IMR-90 (cell line): Measurements from ENCODE around the gene LRP1B. TPM values are rescaled to one million over a fixed set of nuclear protein-coding genes. Genes with fewer than 3 reads are reported as not detected.

Experiments used
- ATAC-seq: fragments of 200-7000 bp; cut with Tn5 transposase; 2 replicates; pipeline ENCODE4 v1.9.1; 2020; ENCODE audit warnings: low read depth, mild to moderate bottlenecking, moderate library complexity
- BruUV-seq: library from RNA; stranded (reverse); fragments of 400-500 nt; replicated peaks from 2 replicates; lab custom pipeline; 2021; lab: Mats Ljungman, UMichigan
- CTCF ChIA-PET: fragments of 300-600 bp; formaldehyde crosslinking; extraction: SDS; loops from one replicate; lab custom pipeline; 2021; ENCODE audit warnings: antibody characterized with exemption; lab: Yijun Ruan, JAX
- POLR2A ChIA-PET: fragments of 300-600 bp; sonication (Branson Sonifier 250); formaldehyde crosslinking; loops from one replicate; lab custom pipeline; 2022; ENCODE audit warnings: antibody characterized with exemption; ENCODE audit not compliant: unreplicated experiment; lab: Charles Lee
- DNase-seq: peaks from one replicate; pipeline ENCODE4 v3.0.0; 2013
- H2AFZ ChIP-seq: replicated peaks from 2 replicates; pipeline ENCODE3; 2013; ENCODE audit warnings: low read length, mild to moderate bottlenecking; ENCODE audit not compliant: poor library complexity
- H2AK5ac ChIP-seq: 2 replicates; pipeline ENCODE4 v1.6.1; 2013; ENCODE audit warnings: low read depth, low read length, inconsistent platforms
- H2AK9ac ChIP-seq: replicated peaks from 2 replicates; pipeline ENCODE3; 2013; ENCODE audit warnings: mild to moderate bottlenecking, low read depth, low read length, moderate library complexity; ENCODE audit not compliant: poor library complexity
- H2BK120ac ChIP-seq: 2 replicates; pipeline ENCODE4 v1.6.1; 2013; ENCODE audit warnings: low read depth, low read length, inconsistent platforms
- H2BK15ac ChIP-seq: 3 replicates; pipeline ENCODE4 v1.6.1; 2013; ENCODE audit warnings: low read depth, low read length, inconsistent platforms
- H2BK20ac ChIP-seq: 2 replicates; pipeline ENCODE4 v1.6.1; 2013; ENCODE audit warnings: low read depth, mild to moderate bottlenecking, inconsistent platforms, low read length, moderate library complexity
- H2BK5ac ChIP-seq: 2 replicates; pipeline ENCODE4 v1.6.1; 2013; ENCODE audit warnings: mild to moderate bottlenecking, low read depth, low read length, inconsistent platforms; ENCODE audit not compliant: poor library complexity, severe bottlenecking
- H3K14ac ChIP-seq: replicated peaks from 2 replicates; pipeline ENCODE4 v1.6.1; 2013; ENCODE audit warnings: low read depth, low read length, inconsistent platforms
- H3K18ac ChIP-seq: 2 replicates; pipeline ENCODE4 v1.6.1; 2013; ENCODE audit warnings: low read depth, low read length, control low read depth
- H3K23ac ChIP-seq: 2 replicates; pipeline ENCODE4 v1.6.1; 2013; ENCODE audit warnings: low read depth, low read length, inconsistent platforms
- H3K27ac ChIP-seq: 2 replicates; pipeline ENCODE4 v1.5.1; 2013; ENCODE audit warnings: mild to moderate bottlenecking, control low read depth, low read length; ENCODE audit not compliant: insufficient read depth
- H3K27me3 ChIP-seq: 2 replicates; pipeline ENCODE4 v1.6.1; 2013; ENCODE audit warnings: low read length; ENCODE audit not compliant: control insufficient read depth, insufficient read depth
- H3K36me3 ChIP-seq: 2 replicates; pipeline ENCODE4 v1.6.1; 2013; ENCODE audit warnings: low read length, mixed read lengths; ENCODE audit not compliant: control insufficient read depth, insufficient read depth
- H3K4ac ChIP-seq: 2 replicates; pipeline ENCODE4 v1.6.1; 2013; ENCODE audit warnings: low read depth, low read length, inconsistent platforms
- H3K4me1 ChIP-seq: 2 replicates; pipeline ENCODE4 v1.6.1; 2013; ENCODE audit warnings: low read length, mixed read lengths; ENCODE audit not compliant: control insufficient read depth, insufficient read depth
- H3K4me2 ChIP-seq: 2 replicates; pipeline ENCODE4 v1.6.1; 2013; ENCODE audit warnings: low read depth, mild to moderate bottlenecking, control low read depth, low read length, moderate library complexity
- H3K4me3 ChIP-seq: 2 replicates; pipeline ENCODE4 v1.5.1; 2013; ENCODE audit warnings: low read depth, mild to moderate bottlenecking, control low read depth, low read length, moderate library complexity; ENCODE audit not compliant: insufficient read depth
- H3K56ac ChIP-seq: 2 replicates; pipeline ENCODE4 v1.6.1; 2013; ENCODE audit warnings: low read length, inconsistent platforms; ENCODE audit not compliant: insufficient read depth; ENCODE audit errors: extremely low read depth
- H3K79me1 ChIP-seq, 2 experiments: 2 replicates each; pipeline ENCODE4 v1.6.1; 2013; ENCODE audit warnings: low read length in 2 of 2, inconsistent platforms in 1 of 2, low read depth in 1 of 2
- H3K9ac ChIP-seq: 2 replicates; pipeline ENCODE4 v1.6.1; 2013; ENCODE audit warnings: low read depth, low read length, control low read depth
- H3K9me1 ChIP-seq: 2 replicates; pipeline ENCODE4 v1.6.1; 2013; ENCODE audit warnings: low read length, inconsistent platforms; ENCODE audit not compliant: insufficient read depth
- H3K9me3 ChIP-seq: 2 replicates; pipeline ENCODE4 v1.6.1; 2013; ENCODE audit warnings: low read length; ENCODE audit not compliant: control insufficient read depth, insufficient read depth
- H4K20me1 ChIP-seq: 2 replicates; pipeline ENCODE4 v1.6.1; 2013; ENCODE audit warnings: low read length, inconsistent platforms; ENCODE audit not compliant: insufficient read depth
- H4K5ac ChIP-seq: 2 replicates; pipeline ENCODE4 v1.6.1; 2013; ENCODE audit warnings: mild to moderate bottlenecking, low read depth, low read length, control low read depth
- H4K8ac ChIP-seq, 2 experiments: 2 replicates each; pipeline ENCODE4 v1.6.1; 2013; ENCODE audit warnings: low read depth in 2 of 2, low read length in 2 of 2, control low read depth in 1 of 2, inconsistent platforms in 1 of 2
- H4K91ac ChIP-seq: 2 replicates; pipeline ENCODE4 v1.6.1; 2013; ENCODE audit warnings: low read depth, low read length, inconsistent platforms; ENCODE audit not compliant: insufficient read depth
- CEBPB ChIP-seq: IDR thresholded peaks from 2 replicates; pipeline ENCODE4 v1.6.1; 2012; ENCODE audit warnings: low read depth, low read length, improper control_type of control experiment
- MAFK ChIP-seq: IDR thresholded peaks from 2 replicates; pipeline ENCODE4 v1.6.1; 2012; ENCODE audit warnings: low read depth, low read length, improper control_type of control experiment
- POLR2A ChIP-seq: IDR thresholded peaks from 2 replicates; pipeline ENCODE4 v1.6.1; 2012; ENCODE audit warnings: mild to moderate bottlenecking, low read depth, low read length
- RCOR1 ChIP-seq: IDR thresholded peaks from 2 replicates; pipeline ENCODE4 v1.6.1; 2012; ENCODE audit warnings: mild to moderate bottlenecking, low read length, improper control_type of control experiment; ENCODE audit not compliant: insufficient replicate concordance
- RFX5 ChIP-seq: IDR thresholded peaks from 2 replicates; pipeline ENCODE4 v1.8.0; 2012; ENCODE audit warnings: low read depth, mild to moderate bottlenecking, low read length, moderate library complexity
- WGBS, 2 experiments: methylation state at CpG; one replicate each; pipeline versions ENCODE4 v1.1.5 to v1.1.7; 2013; ENCODE audit warnings: missing lambda C conversion rate in 2 of 2; ENCODE audit not compliant: insufficient read length in 1 of 2; ENCODE audit errors: extremely low coverage in 2 of 2; 5-methylcytosine and 5-hydroxymethylcytosine counted together
- dilution Hi-C: fragments of 300-500 bp; cut with HindIII; formaldehyde crosslinking; loops from one replicate; pipeline ENCODE4 v1.14.3; 2018; ENCODE audit warnings: low sequenced_read_pairs; ENCODE audit not compliant: unreplicated experiment
- in situ Hi-C: fragments of 300-500 bp; cut with MboI; formaldehyde crosslinking; loops from 3 replicates; pipeline ENCODE4 v1.14.3; 2019; ENCODE audit warnings: low sequenced_read_pairs, inconsistent platforms, mixed read lengths
- intact Hi-C: fragments of 100-400 bp; cut with micrococcal nuclease; formaldehyde crosslinking; loops from 2 replicates; pipeline ENCODE4 v1.10.0; 2022
- polyA plus RNA-seq, 3 experiments: library from polyadenylated mRNA; depleted of rRNA; stranded (reverse); fragments of >200 nt; gene quantifications; 2 replicates each; pipeline ENCODE4 v1.2.3, GENCODE V29; 2012; ENCODE audit warnings: low replicate concordance in 1 of 3
- total RNA-seq: library from RNA; depleted of rRNA; stranded (reverse); fragments of >200 nt; gene quantifications from 2 replicates; pipeline ENCODE4 v1.2.3, GENCODE V29; 2012

LRP1B gene
- total and polyA plus RNA-seq, 2 of the 4 experiments (the other 2 are of a cell fraction) = under 0.01 to 0.02 TPM

DNA sequence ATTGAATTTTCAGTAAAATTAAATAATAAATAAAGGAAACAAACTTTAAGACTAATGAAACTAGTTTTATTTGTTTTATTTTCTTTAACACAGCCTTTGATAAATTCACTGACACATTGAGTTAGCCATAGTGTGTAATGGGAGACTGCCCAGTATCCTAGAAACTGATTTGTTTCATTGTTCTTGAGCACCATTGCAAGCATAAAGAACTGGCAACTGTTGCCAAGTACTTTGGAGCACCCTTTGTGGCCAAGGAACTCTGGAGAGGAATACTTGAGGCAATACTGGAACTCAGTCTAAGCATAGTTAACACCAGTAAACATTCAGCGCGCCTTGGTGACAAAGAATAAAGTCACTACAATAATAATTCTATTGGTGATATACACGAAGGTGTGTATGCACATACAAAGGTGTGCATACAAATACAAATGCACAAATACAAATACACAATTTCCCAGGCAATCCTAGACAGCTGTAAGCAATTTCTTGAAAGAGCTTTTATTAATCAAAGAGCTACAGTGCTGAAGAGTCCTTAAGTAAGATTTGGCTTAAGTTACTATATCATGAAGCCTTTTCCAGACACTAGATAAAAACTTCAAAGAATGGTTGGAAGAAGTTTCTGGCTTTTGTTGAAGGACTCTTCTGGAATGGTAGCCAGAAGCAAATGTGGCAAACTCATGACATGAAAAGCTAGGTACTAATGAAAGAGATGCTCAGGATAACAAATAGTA, 1371.2 kb downstream of the LRP1B start:
- H2BK5ac ChIP-seq = no peak overlapping the region
- no peaks in the 10 kb centered on the region for H3K36me3 ChIP-seq
- no peak overlapping the region for H2AFZ ChIP-seq
- no peak overlapping the region for H3K23ac ChIP-seq
- no peak overlapping the region for H2AK9ac ChIP-seq
- H3K56ac ChIP-seq = no peak overlapping the region
- no peak overlapping the region for H2BK20ac ChIP-seq
- no peak overlapping the region for H3K4ac ChIP-seq
- H3K18ac ChIP-seq = no peak overlapping the region
- ChIA-PET CTCF (interaction anchor here (1.7 kb wide), 1 partner anchor 13 kb away, joined by 3 read pairs; no protein-coding TSS in a partner anchor), POLR2A (no interaction called here)
- H2AK5ac ChIP-seq = no peak overlapping the region
- ATAC-seq (no peak), DNase-seq (no peak)
- no peak overlapping the region for H3K4me3 ChIP-seq
- H4K8ac ChIP-seq = no peak overlapping the region
- no peak overlapping the region for H2BK120ac ChIP-seq
- H3K4me2 ChIP-seq = no peak overlapping the region
- no peaks in the 10 kb centered on the region for H4K20me1 ChIP-seq
- intact Hi-C loops (no loop called here), dilution Hi-C loops (no loop called here), in situ Hi-C loops (no loop called here)
- H4K5ac ChIP-seq = no peak overlapping the region
- no peak overlapping the region for H2BK15ac ChIP-seq
- no peak overlapping the region for H4K91ac ChIP-seq
- H3K79me1 ChIP-seq = no peaks in the 10 kb centered on the region
- H3K27me3 ChIP-seq = no peaks in the 10 kb centered on the region
- WGBS, 2 experiments = no CpG with 5 or more reads among the region's 3 CpGs
- no peak overlapping the region for H3K9ac ChIP-seq
- H3K9me3 ChIP-seq = no peaks in the 10 kb centered on the region
- TF ChIP-seq RCOR1 (no peak), MAFK (no peak), POLR2A (no peak), CEBPB (no peak), RFX5 (no peak)
- no peaks in the 10 kb centered on the region for H3K9me1 ChIP-seq
- no TSS peak for BruUV-seq
- H3K4me1 ChIP-seq = no peaks in the 10 kb centered on the region
- no peak overlapping the region for H3K14ac ChIP-seq
- H3K27ac ChIP-seq = no peak overlapping the region
